Heart right ventricle (tissue), 16 donors: ENCODE results near the gene AAR2. TPM values are rescaled to one million over a fixed set of nuclear protein-coding genes. Genes with fewer than 3 reads are reported as not detected.

Experiments used
- ATAC-seq, 8 donors: fragments of 200-7000 bp; cut with Tn5 transposase; one replicate each; pipeline ENCODE4 v1.9.1; 2020; ENCODE audit warnings: mild to moderate bottlenecking in 8 of 8, moderate library complexity in 8 of 8, moderate number of reproducible peaks in 1 of 8
- DNase-seq, 2 donors: peaks; one replicate each; pipeline ENCODE4 v3.0.0-alpha.2; 2020
- H3K27ac ChIP-seq, 10 donors: fragments of 200-600 bp; sonication (generic) in 2 of 10; one replicate each; pipeline versions ENCODE4 v1.5.0 to v1.8.0; 2020 to 2022; ENCODE audit warnings: mild to moderate bottlenecking in 3 of 10
- H3K27me3 ChIP-seq, 7 donors: fragments of 200-600 bp; one replicate each; pipeline ENCODE4 v1.8.0; 2021 to 2022; ENCODE audit warnings: mild to moderate bottlenecking in 2 of 7
- H3K36me3 ChIP-seq, 9 donors: fragments of 200-600 bp; sonication (generic) in 1 of 9; one replicate each; pipeline versions ENCODE4 v1.5.0 to v1.8.0; 2020 to 2022; ENCODE audit warnings: mild to moderate bottlenecking in 2 of 9
- H3K4me1 ChIP-seq, 9 donors: fragments of 200-600 bp; sonication (generic) in 1 of 9; one replicate each; pipeline versions ENCODE4 v1.5.0 to v1.8.0; 2020 to 2022; ENCODE audit warnings: mild to moderate bottlenecking in 4 of 9
- H3K4me3 ChIP-seq, 10 donors: fragments of 200-600 bp; sonication (generic) in 2 of 10; one replicate each; pipeline versions ENCODE4 v1.5.0 to v1.8.0; 2020 to 2022; ENCODE audit warnings: mild to moderate bottlenecking in 7 of 10, moderate library complexity in 2 of 10
- H3K9me3 ChIP-seq, 11 donors: fragments of 200-600 bp in 10 of 11; sonication (generic) in 2 of 11; one replicate each; pipeline versions ENCODE4 v1.5.0 to v1.8.0; 2013 to 2022; ENCODE audit warnings: mild to moderate bottlenecking in 2 of 11, control low read depth in 1 of 11, moderate library complexity in 1 of 11
- WGBS, 2 donors: extraction: QIAGEN DNeasy Blood & Tissue Kit; methylation state at CpG; one replicate each; pipeline ENCODE4 v1.1.7; 2013; ENCODE audit warnings: inconsistent platforms in 1 of 2; 5-methylcytosine and 5-hydroxymethylcytosine counted together
- intact Hi-C, 10 donors: fragments of 100-400 bp; cut with DNase I; formaldehyde crosslinking; loops; one replicate each; pipeline versions ENCODE4 v1.11.1 to v1.14.2; 2022
- polyA plus RNA-seq, 2 donors: library from polyadenylated mRNA; stranded (reverse); fragments of 200-250 nt; gene quantifications; one replicate each; pipeline ENCODE4 v1.2.3, GENCODE V29; 2013
- total RNA-seq, 10 donors: library from RNA; stranded (reverse); fragmentation: NEBNext Ultra II Directional in 3 of 10; extraction: Animal tissue kit (Norgen Biotek cat#: 25700) in 3 of 10; gene quantifications; one replicate each; pipeline versions ENCODE4 v1.2.1 to v1.2.4, GENCODE V29; 2021 to 2023
- TF ChIP-seq, protein P1 (sequence below), 9 donors: fragments of 200-600 bp; sonication (generic) in 2 of 9; IDR thresholded peaks; one replicate each; pipeline versions ENCODE4 v1.5.0 to v1.8.0; 2021 to 2022; ENCODE audit warnings: antibody characterized with exemption in 9 of 9, mild to moderate bottlenecking in 5 of 9, moderate library complexity in 1 of 9
- donor health status: Arrhythmogenic right ventricular cardiomyopathy.
- donor health status: ischemic (EF 13 %, LVEDD 7.1; RV severe dilation, severe dysfunction).
- donor health status: healthy with polysubstance abuse.
- donor health status: DM: no; HTN: yes; CAD: no.
- donor health status: DM: no; HTN: no; CAD: no.
- donor health status: ischemic (EF 25% LVEDD 6.9; RV normal size, moderate dysfunction).
- donor health status: ischemic (EF 25% LVEDD 5.7; RV mildly dilated, moderate dysfunction).
- donor health status: healthy.
- donor health status: DM: yes; HTN: yes; CAD: no.
- donor health status: Ischemic cardiomyopathy.
- donor health status: ischemic (EF 35%, LVEDD 5.7; RV mildly dilated, moderate dysfunction).
- donor health status: nonischemic (EF 11% LVEDD 7.7; RV severe dilation, severe dysfunction).
- donor health status: DM: yes; HTN: yes; CAD: no.
- donor health status: PGD.
- donor health status: ischemic (EF 29% LVEDD 5.4; RV normal size, mild dysfunction).
- donor health status: nonischemic (EF 23%, LVEDD 6.1; RV moderate dilation, normal function).

Gene AAR2
- total and polyA plus RNA-seq, 12 donors: 7.8 to 22.7 (median 15.2) TPM

DNA sequence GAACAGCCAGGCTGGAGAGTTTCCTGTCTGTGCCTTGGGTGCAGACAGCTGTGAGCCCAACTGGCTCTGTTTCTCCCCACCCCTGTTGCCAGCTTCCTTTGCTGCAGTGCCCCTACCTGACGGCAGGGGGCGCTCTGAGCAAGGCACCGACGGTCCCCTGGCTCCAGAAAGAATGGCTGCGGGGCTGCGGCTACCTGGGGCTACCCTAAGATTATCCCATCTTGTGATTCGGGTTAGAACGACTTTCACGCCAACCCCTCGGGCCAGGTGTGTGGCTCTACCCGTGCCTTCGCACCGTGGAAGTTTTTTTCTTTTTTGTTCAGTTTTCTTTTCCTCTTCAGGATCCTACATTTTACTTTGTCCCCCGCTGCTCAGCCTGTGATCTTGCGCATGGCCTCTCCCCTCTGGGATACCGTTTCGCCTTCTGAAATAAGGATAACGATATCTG is 33.4 kb upstream of the AAR2 start:
- H3K36me3 ChIP-seq: peaks cover 0 to 60% (median 0%) of the 10 kb centered on the region in 9 donors
- H3K27me3 ChIP-seq: no peaks in the 10 kb centered on the region
- peaks cover 0 to 12% (median 0%) of the 10 kb centered on the region in 9 donors for H3K4me1 ChIP-seq
- TF ChIP-seq, protein P1, sequence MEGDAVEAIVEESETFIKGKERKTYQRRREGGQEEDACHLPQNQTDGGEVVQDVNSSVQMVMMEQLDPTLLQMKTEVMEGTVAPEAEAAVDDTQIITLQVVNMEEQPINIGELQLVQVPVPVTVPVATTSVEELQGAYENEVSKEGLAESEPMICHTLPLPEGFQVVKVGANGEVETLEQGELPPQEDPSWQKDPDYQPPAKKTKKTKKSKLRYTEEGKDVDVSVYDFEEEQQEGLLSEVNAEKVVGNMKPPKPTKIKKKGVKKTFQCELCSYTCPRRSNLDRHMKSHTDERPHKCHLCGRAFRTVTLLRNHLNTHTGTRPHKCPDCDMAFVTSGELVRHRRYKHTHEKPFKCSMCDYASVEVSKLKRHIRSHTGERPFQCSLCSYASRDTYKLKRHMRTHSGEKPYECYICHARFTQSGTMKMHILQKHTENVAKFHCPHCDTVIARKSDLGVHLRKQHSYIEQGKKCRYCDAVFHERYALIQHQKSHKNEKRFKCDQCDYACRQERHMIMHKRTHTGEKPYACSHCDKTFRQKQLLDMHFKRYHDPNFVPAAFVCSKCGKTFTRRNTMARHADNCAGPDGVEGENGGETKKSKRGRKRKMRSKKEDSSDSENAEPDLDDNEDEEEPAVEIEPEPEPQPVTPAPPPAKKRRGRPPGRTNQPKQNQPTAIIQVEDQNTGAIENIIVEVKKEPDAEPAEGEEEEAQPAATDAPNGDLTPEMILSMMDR (IDR thresholded peaks at IDR 0.05): peak; percentile 83 to 98 (median 94)
- intact Hi-C loops: loop anchor here in 7 of 10 donors (2.0 to 10.0 kb wide), 5 partner anchors 46 to 402 kb away; partner anchors contain the start of gene RAB5IF (in 2 of the 7)
- no peaks in the 10 kb centered on the region for H3K9me3 ChIP-seq
- ATAC-seq (peak; percentile 54 to 68 (median 64)), DNase-seq (peak; percentile 49 to 74)
- H3K27ac ChIP-seq: no peak overlapping the region
- WGBS, 2 donors: 37 to 39% methylated on average over 18 of the region's 18 CpGs
- H3K4me3 ChIP-seq: no peak overlapping the region

DNA sequence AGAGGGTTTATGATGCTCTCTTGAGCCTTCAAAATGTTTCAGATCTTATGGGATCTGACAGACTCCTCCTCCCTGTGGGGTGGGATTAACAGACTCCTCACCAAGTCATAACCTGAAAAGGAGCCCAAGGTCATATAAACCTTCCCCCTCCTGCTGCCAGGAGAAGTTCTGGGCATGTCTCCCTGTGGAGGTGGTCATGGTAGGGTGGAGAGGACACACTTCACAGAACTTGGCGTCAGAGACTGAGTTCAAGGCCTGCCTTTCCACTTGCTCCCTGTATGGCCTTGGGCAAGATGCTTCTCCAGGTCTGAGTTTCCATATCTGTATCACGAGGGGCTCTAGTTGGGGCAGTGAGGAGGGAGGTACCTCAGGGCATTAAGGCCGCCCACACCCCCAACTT is 32.4 kb upstream of the AAR2 start:
- Histone ChIP-seq H3K4me1 (peaks cover 0 to 12% (median 0%) of the 10 kb centered on the region in 9 donors), H3K36me3 (peaks cover 0 to 62% (median 0%) of the 10 kb centered on the region in 9 donors), H3K27ac (no peak overlapping the region), H3K9me3 (no peaks in the 10 kb centered on the region), H3K4me3 (no peak overlapping the region), H3K27me3 (no peaks in the 10 kb centered on the region)
- 87 to 93% methylated on average over 3 of the region's 3 CpGs for WGBS, 2 donors
- no peak for DNase-seq
- intact Hi-C loops: loop anchor here in 7 of 10 donors (2.0 to 10.0 kb wide), 5 partner anchors 47 to 401 kb away; partner anchors contain the start of gene RAB5IF (in 2 of the 7)
- TF ChIP-seq, protein P1 (IDR thresholded peaks at IDR 0.05): no peak
- no peak for ATAC-seq

DNA sequence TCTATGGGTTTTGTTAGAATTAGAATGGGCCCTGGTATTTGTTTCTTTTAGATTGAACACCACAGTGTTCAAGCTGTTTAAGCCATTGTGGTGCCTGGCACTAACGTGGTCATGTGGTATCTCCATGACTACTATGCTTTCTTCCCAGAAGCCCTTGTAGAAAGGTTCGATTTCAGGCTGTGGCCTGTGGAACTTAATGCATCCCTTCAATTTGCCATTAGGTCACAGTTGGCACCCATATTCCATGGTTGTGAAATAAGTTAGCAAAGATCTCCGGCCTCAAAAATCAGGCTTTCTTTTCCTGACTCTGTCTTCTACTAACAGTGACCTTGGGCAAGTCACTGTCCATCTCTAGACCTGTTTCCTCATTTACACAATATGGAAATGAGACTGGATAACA is 31.3 kb upstream of the AAR2 start:
- intact Hi-C loops: loop anchor here in 4 of 10 donors (5.0 to 10.0 kb wide), 4 partner anchors 208 to 400 kb away; partner anchors contain the start of gene RAB5IF (in 2 of the 4)
- no peaks in the 10 kb centered on the region for H3K9me3 ChIP-seq
- no peak for DNase-seq

DNA sequence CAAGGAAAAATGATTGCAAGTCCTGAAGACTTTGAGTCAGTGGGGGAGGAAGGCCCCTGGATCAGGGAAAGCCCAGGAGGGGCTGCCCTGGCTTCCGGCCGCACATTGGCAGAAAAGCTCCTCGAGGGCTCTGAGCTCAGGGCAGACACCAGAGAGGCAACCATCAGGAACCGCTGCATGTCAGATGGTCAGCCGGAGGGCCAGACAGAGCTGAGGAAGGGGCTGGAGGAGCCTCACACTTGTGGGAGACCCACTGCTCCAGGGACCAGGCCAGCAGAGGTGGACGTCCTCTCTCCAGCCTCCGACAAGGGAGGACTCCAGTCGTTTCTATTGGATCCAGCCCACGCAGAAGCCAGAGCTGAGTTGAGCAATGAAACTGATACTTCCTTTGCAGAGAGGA is 30.2 kb upstream of the AAR2 start:
- TF ChIP-seq, protein P1 (IDR thresholded peaks at IDR 0.05): no peak
- Histone ChIP-seq H3K27me3 (no peaks in the 10 kb centered on the region), H3K27ac (no peak overlapping the region), H3K36me3 (peaks cover 0 to 78% (median 0%) of the 10 kb centered on the region in 9 donors), H3K9me3 (no peaks in the 10 kb centered on the region), H3K4me3 (no peak overlapping the region), H3K4me1 (peaks cover 0 to 6% (median 0%) of the 10 kb centered on the region in 9 donors)
- DNase-seq (no peak), ATAC-seq (no peak)
- 84 to 86% methylated on average over 9 of the region's 9 CpGs for WGBS, 2 donors
- intact Hi-C loops: loop anchor here in 4 of 10 donors (5.0 to 10.0 kb wide), 4 partner anchors 209 to 399 kb away; partner anchors contain the start of gene RAB5IF (in 2 of the 4)

More for the DNA sequence above, 31.3 kb upstream of the AAR2 start:
- TF ChIP-seq, protein P1 (IDR thresholded peaks at IDR 0.05): no peak
- H3K27me3 ChIP-seq: no peaks in the 10 kb centered on the region
- ATAC-seq: no peak
- H3K36me3 ChIP-seq: peaks cover 0 to 71% (median 0%) of the 10 kb centered on the region in 9 donors
- no peak overlapping the region for H3K27ac ChIP-seq
- peaks cover 0 to 6% (median 0%) of the 10 kb centered on the region in 9 donors for H3K4me1 ChIP-seq
- H3K4me3 ChIP-seq: no peak overlapping the region
- WGBS, 2 donors: 90 to 92% methylated on average over 3 of the region's 3 CpGs
